Kidney epithelial cell (primary cell): ENCODE results near the gene LRP3. TPM values are rescaled to one million over a fixed set of nuclear protein-coding genes. Genes with fewer than 3 reads are reported as not detected.
"Not testable (repeated sequence)": the region's sequence is repeated elsewhere in the genome, so short reads cannot be mapped to it uniquely, and the experiment has no call there.

Experiments
- DNase-seq: peaks from one replicate; pipeline ENCODE4 v3.0.0-alpha.2; 2010; ENCODE audit warnings: low read depth
- H3K27me3 ChIP-seq: 2 replicates; pipeline ENCODE4 v1.6.0; 2011; ENCODE audit warnings: low read length; ENCODE audit not compliant: control insufficient read depth, insufficient read depth
- H3K36me3 ChIP-seq: 2 replicates; pipeline ENCODE4 v1.5.1; 2011; ENCODE audit warnings: low read length; ENCODE audit not compliant: control insufficient read depth, insufficient read depth
- H3K4me3 ChIP-seq: 2 replicates; pipeline ENCODE4 v1.5.1; 2011; ENCODE audit warnings: low read depth, mild to moderate bottlenecking, control low read depth, low read length
- CTCF ChIP-seq: IDR thresholded peaks from 2 replicates; pipeline ENCODE4 v1.5.1; 2011; ENCODE audit warnings: mild to moderate bottlenecking, moderate library complexity, low read length, control low read depth, inconsistent platforms; ENCODE audit not compliant: insufficient read depth, poor library complexity, severe bottlenecking
- total RNA-seq: library from RNA; depleted of rRNA; stranded (reverse); fragments of >200 nt; gene quantifications from 2 replicates; pipeline ENCODE4 v1.2.3, GENCODE V29; 2015

Gene LRP3
- 42.8 and 54.8 TPM in 2 replicates for total RNA-seq

- Histone ChIP-seq H3K27me3 (peaks cover 7% of the 10 kb centered on the region), H3K4me3 (peak within 1 kb of the TSS; percentile 33), H3K36me3 (no peaks in the 10 kb centered on the region)
- DNase-seq = no peak
- TF ChIP-seq CTCF = no peak
Observed at GRCh38 chr19:33193865-33194362, at the start of gene LRP3. Gene LRP3 (plus strand): TSS chr19:33194330. CDS start chr19:33194786, 456 bp downstream.

DNA sequence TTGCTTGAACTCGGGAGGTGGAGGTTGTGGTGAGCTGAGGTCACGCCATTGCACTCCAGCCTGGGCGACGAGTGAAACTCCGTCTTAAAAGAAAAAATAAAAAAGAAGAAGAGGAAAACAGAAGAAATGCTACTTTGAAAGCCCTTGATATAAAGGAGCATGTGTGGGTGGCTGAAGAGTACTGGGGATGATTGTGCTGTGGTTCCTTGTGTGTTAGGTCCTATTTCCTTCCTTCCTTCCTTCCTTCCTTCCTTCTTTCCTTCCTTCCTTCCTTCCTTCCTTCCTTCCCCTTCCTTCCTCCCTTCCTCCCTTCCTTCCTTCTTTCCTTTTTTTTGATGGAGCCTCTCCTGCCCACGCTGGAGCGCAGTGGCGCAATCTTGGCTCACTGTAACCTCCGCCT is 47.9 kb upstream of the LRP3 start:
- Histone ChIP-seq H3K27me3 (no peaks in the 10 kb centered on the region), H3K4me3 (no peak overlapping the region), H3K36me3 (no peaks in the 10 kb centered on the region)
- no peak for TF ChIP-seq CTCF
- no peak for DNase-seq

GRCh38 chr19:33147538-33147937 is 46.6 kb upstream of the LRP3 start:
- TF ChIP-seq CTCF = no peak
- H3K4me3 ChIP-seq = no peak overlapping the region
- no peak for DNase-seq
- H3K27me3 ChIP-seq = no peaks in the 10 kb centered on the region
- no peaks in the 10 kb centered on the region for H3K36me3 ChIP-seq

DNA sequence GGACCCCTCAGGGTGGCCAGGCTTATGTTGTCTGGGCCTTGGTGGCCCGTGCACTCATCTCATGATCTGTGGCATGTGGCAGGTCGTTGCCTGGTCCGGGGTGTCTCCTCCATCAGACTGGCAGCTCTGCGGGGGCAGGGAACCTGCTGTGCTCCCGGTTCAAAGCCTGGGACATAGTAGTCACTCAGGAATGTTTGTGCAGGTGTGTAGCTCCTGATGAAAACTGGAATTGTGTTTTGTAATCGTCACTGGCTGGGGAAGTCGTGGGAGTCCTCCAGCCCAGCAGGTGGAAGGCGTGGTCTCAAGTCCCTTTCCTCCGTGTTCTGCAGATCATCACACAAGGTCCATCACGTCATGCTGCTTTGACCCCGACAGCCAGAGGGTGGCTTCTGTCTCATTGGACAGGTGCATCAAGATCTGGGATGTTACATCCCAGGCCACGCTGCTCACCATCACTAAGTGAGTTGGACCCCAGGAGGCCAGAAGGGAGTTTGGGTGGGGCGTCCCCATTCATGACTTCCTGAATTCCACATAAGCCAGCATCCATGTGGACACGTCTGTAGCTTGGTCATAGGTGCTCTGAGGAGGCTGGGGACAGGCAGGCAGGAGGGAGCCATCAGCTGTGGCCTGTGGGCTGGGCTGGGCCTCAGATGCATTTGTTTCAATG is 43.1 kb upstream of the LRP3 start:
- H3K36me3 ChIP-seq = no peaks in the 10 kb centered on the region
- no peak overlapping the region for H3K4me3 ChIP-seq
- DNase-seq = no peak
- no peak for TF ChIP-seq CTCF
- no peaks in the 10 kb centered on the region for H3K27me3 ChIP-seq

DNA sequence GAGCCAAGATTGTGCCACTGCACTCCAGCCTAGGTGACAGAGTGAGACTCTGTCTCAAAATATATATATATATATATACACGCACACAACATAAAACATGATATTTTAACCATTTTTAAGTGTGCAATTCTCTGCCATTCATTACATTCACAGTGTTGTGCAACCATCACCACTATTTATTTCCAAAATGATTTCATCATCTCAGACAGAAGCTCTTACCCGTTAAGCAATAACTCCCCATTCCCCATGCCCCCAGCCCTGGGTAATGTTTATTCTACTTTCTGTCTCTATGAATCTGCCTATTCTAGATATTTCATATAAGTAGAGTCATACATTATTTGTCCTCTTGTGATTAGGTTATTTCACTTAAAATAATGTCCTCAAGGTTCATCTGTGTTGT is 42.0 kb upstream of the LRP3 start:
- Histone ChIP-seq H3K27me3 (no peaks in the 10 kb centered on the region), H3K36me3 (no peaks in the 10 kb centered on the region), H3K4me3 (no peak overlapping the region)
- no peak for DNase-seq
- TF ChIP-seq CTCF = no peak

GRCh38 chr19:33152625-33153024 is 41.5 kb upstream of the LRP3 start:
- H3K36me3 ChIP-seq, H3K27me3 ChIP-seq, DNase-seq, H3K4me3 ChIP-seq: not testable (repeated sequence)

DNA sequence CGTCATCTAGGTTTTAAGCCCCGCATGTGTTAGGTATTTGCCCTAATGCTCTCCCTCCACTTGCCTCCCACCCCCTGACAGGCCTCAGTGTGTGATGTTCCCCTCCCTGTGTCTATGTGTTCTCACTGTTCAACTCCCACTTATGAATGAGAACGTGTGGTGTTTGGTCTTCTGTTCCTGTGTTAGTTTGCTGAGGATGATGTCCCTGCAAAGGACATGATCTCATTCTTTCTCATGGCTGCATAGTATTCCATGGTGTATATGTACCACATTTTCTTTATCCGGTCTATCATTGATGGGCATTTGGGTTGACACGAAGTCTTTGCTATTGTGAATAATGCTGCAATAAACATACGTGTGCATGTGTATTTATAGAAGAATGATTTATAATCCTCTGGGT is 39.8 kb upstream of the LRP3 start:
- H3K36me3 ChIP-seq, DNase-seq, H3K27me3 ChIP-seq, H3K4me3 ChIP-seq: not testable (repeated sequence)
